Suprapubic skin (tissue), 4 donors: ENCODE measurements around the gene PTAR1. TPM values are rescaled to one million over a fixed set of nuclear protein-coding genes. Genes with fewer than 3 reads are reported as not detected.

Experiments used
- DNase-seq, 2 donors: peaks; one replicate each; pipeline ENCODE4 v3.0.0-alpha.2; 2019; ENCODE audit warnings: low spot score in 2 of 2
- H3K27ac ChIP-seq: fragments of 200-600 bp; sonication (generic); one replicate; pipeline ENCODE4 v1.5.1; 2019
- H3K27me3 ChIP-seq: fragments of 200-600 bp; sonication (generic); one replicate; pipeline ENCODE4 v1.5.1; 2019
- H3K36me3 ChIP-seq: fragments of 200-600 bp; sonication (generic); one replicate; pipeline ENCODE4 v1.5.1; 2019
- H3K4me1 ChIP-seq: fragments of 200-600 bp; sonication (generic); one replicate; pipeline ENCODE4 v1.5.1; 2019
- H3K4me3 ChIP-seq: fragments of 200-600 bp; sonication (generic); one replicate; pipeline ENCODE4 v1.5.1; 2019; ENCODE audit warnings: mild to moderate bottlenecking
- H3K9me3 ChIP-seq: fragments of 200-600 bp; sonication (generic); one replicate; pipeline ENCODE4 v1.5.1; 2019
- CTCF ChIP-seq, 2 donors: fragments of 200-600 bp in 1 of 2; fragments of 450-650 bp in 1 of 2; sonication (generic) in 1 of 2; IDR thresholded peaks; one replicate each; pipeline ENCODE4 v1.5.1; 2016 to 2019; ENCODE audit warnings: antibody characterized with exemption in 2 of 2, mild to moderate bottlenecking in 1 of 2, moderate library complexity in 1 of 2
- EP300 ChIP-seq: sonication (generic); formaldehyde crosslinking; IDR thresholded peaks from one replicate; pipeline ENCODE4 v1.6.1; 2017; ENCODE audit warnings: antibody characterized with exemption
- POLR2A ChIP-seq, 2 donors: fragments of 450-650 bp; IDR thresholded peaks; one replicate each; pipeline ENCODE4 v1.6.1; 2017; ENCODE audit warnings: antibody characterized with exemption in 2 of 2, mild to moderate bottlenecking in 2 of 2, moderate library complexity in 2 of 2
- POLR2AphosphoS5 ChIP-seq, 3 donors: sonication (generic); formaldehyde crosslinking; IDR thresholded peaks; one replicate each; pipeline ENCODE4 v1.6.1; 2017; ENCODE audit warnings: antibody characterized with exemption in 3 of 3
- WGBS: methylation state at CpG from one replicate; pipeline ENCODE4 v1.1.5; 2018; 5-methylcytosine and 5-hydroxymethylcytosine counted together
- total RNA-seq, 4 donors: library from RNA; depleted of rRNA; stranded (reverse); fragments of >200 nt; gene quantifications; one replicate each; pipeline ENCODE4 v1.1.0, GENCODE V29; 2016

Gene PTAR1
- total RNA-seq, 4 donors from 2014 or later = 44.3 to 108 (median 54.6) TPM

GRCh38 chr9:69743930-69744329 is 15.9 kb downstream of the PTAR1 start:
- 95% methylated on average over 5 of the region's 5 CpGs for WGBS
- Histone ChIP-seq H3K27ac (no peak overlapping the region), H3K4me3 (no peak overlapping the region), H3K27me3 (no peaks in the 10 kb centered on the region), H3K36me3 (peaks cover 35% of the 10 kb centered on the region), H3K4me1 (peaks cover 7% of the 10 kb centered on the region), H3K9me3 (no peaks in the 10 kb centered on the region)
- DNase-seq = no peak
- no peak for TF ChIP-seq POLR2A (IDR thresholded peaks at IDR 0.05)
- TF ChIP-seq EP300 = no peak
- no peak for TF ChIP-seq POLR2AphosphoS5 (IDR thresholded peaks at IDR 0.05)
- no peak for TF ChIP-seq CTCF (IDR thresholded peaks at IDR 0.05)

- no peak for DNase-seq
- WGBS = 96% methylated on average over 2 of the region's 2 CpGs
- Histone ChIP-seq H3K36me3 (peaks cover 28% of the 10 kb centered on the region), H3K4me1 (no peaks in the 10 kb centered on the region), H3K27ac (no peak overlapping the region), H3K9me3 (no peaks in the 10 kb centered on the region), H3K27me3 (no peaks in the 10 kb centered on the region), H3K4me3 (no peak overlapping the region)
- TF ChIP-seq CTCF (IDR thresholded peaks at IDR 0.05) (no peak), POLR2A (IDR thresholded peaks at IDR 0.05) (no peak), POLR2AphosphoS5 (IDR thresholded peaks at IDR 0.05) (no peak)
Observed at GRCh38 chr9:69740872-69741505, 18.8 kb downstream of the PTAR1 start.

GRCh38 chr9:69731348-69731747 is 28.5 kb downstream of the PTAR1 start:
- H3K36me3 ChIP-seq = peaks cover 63% of the 10 kb centered on the region
- WGBS = 93% methylated on average over 2 of the region's 2 CpGs

GRCh38 chr9:69719983-69720382 is 39.8 kb downstream of the PTAR1 start:
- no peak for DNase-seq
- Histone ChIP-seq H3K36me3 (peaks cover 44% of the 10 kb centered on the region), H3K27me3 (no peaks in the 10 kb centered on the region), H3K4me3 (no peak overlapping the region), H3K27ac (no peak overlapping the region), H3K9me3 (no peaks in the 10 kb centered on the region), H3K4me1 (no peaks in the 10 kb centered on the region)
- TF ChIP-seq POLR2A (IDR thresholded peaks at IDR 0.05) (no peak), POLR2AphosphoS5 (IDR thresholded peaks at IDR 0.05) (no peak), CTCF (IDR thresholded peaks at IDR 0.05) (no peak), EP300 (no peak)
- WGBS = 93% methylated on average over 2 of the region's 2 CpGs

More at GRCh38 chr9:69731348-69731747, 28.5 kb downstream of the PTAR1 start:
- TF ChIP-seq POLR2AphosphoS5 (IDR thresholded peaks at IDR 0.05) (no peak), CTCF (IDR thresholded peaks at IDR 0.05) (no peak), POLR2A (IDR thresholded peaks at IDR 0.05) (no peak), EP300 (no peak)
- DNase-seq = no peak
- Histone ChIP-seq H3K27ac (no peak overlapping the region), H3K4me1 (no peaks in the 10 kb centered on the region), H3K27me3 (no peaks in the 10 kb centered on the region), H3K4me3 (no peak overlapping the region), H3K9me3 (no peaks in the 10 kb centered on the region)

GRCh38 chr9:69719367-69719766 is 40.4 kb downstream of the PTAR1 start:
- 95% methylated on average over 3 of the region's 3 CpGs for WGBS
- TF ChIP-seq CTCF (IDR thresholded peaks at IDR 0.05) = no peak
- Histone ChIP-seq H3K9me3 (no peaks in the 10 kb centered on the region), H3K27ac (no peak overlapping the region), H3K4me3 (no peak overlapping the region), H3K27me3 (no peaks in the 10 kb centered on the region), H3K36me3 (peaks cover 41% of the 10 kb centered on the region), H3K4me1 (no peaks in the 10 kb centered on the region)
- DNase-seq = no peak
